GM23338 (cell line): Measurements from ENCODE around the gene UNK. TPM values are rescaled to one million over a fixed set of nuclear protein-coding genes. Genes with fewer than 3 reads are reported as not detected.
"Not testable (repeated sequence)": the region's sequence is repeated elsewhere in the genome, so short reads cannot be mapped to it uniquely, and the experiment has no call there.

Experiments
- ATAC-seq: fragments of 200-7000 bp; cut with Tn5 transposase; 3 replicates; pipeline ENCODE4 v1.9.1; 2020
- DNase-seq: peaks from one replicate; pipeline ENCODE4 v3.0.0-alpha.2; 2015; ENCODE audit warnings: low spot score
- H2AFZ ChIP-seq: fragments of 200-600 bp; sonication (generic); 2 replicates; pipeline ENCODE4 v1.8.0; 2016; ENCODE audit warnings: antibody characterized with exemption, mild to moderate bottlenecking, moderate library complexity
- H3F3A ChIP-seq: fragments of 200-600 bp; sonication (generic); replicated peaks from 2 replicates; pipeline ENCODE4 v1.8.0; 2017; ENCODE audit warnings: antibody characterized with exemption, mixed run types, low read depth
- H3K27ac ChIP-seq: fragments of 200-600 bp; sonication (generic); 2 replicates; pipeline ENCODE4 v1.6.1; 2016; ENCODE audit warnings: low read depth
- H3K27me3 ChIP-seq: fragments of 200-600 bp; sonication (generic); 2 replicates; pipeline ENCODE4 v1.8.0; 2016; ENCODE audit warnings: mild to moderate bottlenecking, mixed run types, moderate library complexity; ENCODE audit not compliant: insufficient read depth
- H3K36me3 ChIP-seq: fragments of 200-600 bp; sonication (generic); 2 replicates; pipeline ENCODE4 v1.8.0; 2016; ENCODE audit warnings: mild to moderate bottlenecking; ENCODE audit not compliant: insufficient read depth
- H3K4me1 ChIP-seq: fragments of 200-600 bp; sonication (generic); 2 replicates; pipeline ENCODE4 v1.8.0; 2016; ENCODE audit warnings: mild to moderate bottlenecking, moderate library complexity; ENCODE audit not compliant: insufficient read depth
- H3K4me2 ChIP-seq: fragments of 200-600 bp; sonication (generic); 2 replicates; pipeline ENCODE4 v1.7.1; 2017; ENCODE audit warnings: mixed run types
- H3K4me3 ChIP-seq: fragments of 200-600 bp; sonication (generic); 2 replicates; pipeline ENCODE4 v1.6.1; 2016; ENCODE audit warnings: mixed run types
- H3K79me2 ChIP-seq: fragments of 200-600 bp; sonication (generic); replicated peaks from 2 replicates; pipeline ENCODE4 v1.8.0; 2017; ENCODE audit warnings: mild to moderate bottlenecking; ENCODE audit not compliant: insufficient read depth
- H3K9me2 ChIP-seq: fragments of 200-600 bp; sonication (generic); 2 replicates; pipeline ENCODE4 v1.8.0; 2017; ENCODE audit not compliant: insufficient read depth
- H4K20me1 ChIP-seq: fragments of 200-600 bp; sonication (generic); replicated peaks from 2 replicates; pipeline ENCODE4 v1.8.0; 2017; ENCODE audit warnings: mild to moderate bottlenecking; ENCODE audit not compliant: insufficient read depth
- H3K27ac Mint-ChIP-seq: 2 replicates; pipeline ENCODE4 v1.8.0; 2020; ENCODE audit warnings: inconsistent platforms, mild to moderate bottlenecking, moderate library complexity, mixed read lengths
- H3K27me3 Mint-ChIP-seq: 3 replicates; pipeline ENCODE4 v1.8.0; 2022; ENCODE audit warnings: low read depth, mild to moderate bottlenecking, moderate library complexity, mixed read lengths, inconsistent platforms; ENCODE audit not compliant: insufficient read depth, poor library complexity
- H3K36me3 Mint-ChIP-seq: 3 replicates; pipeline ENCODE4 v1.8.0; 2021; ENCODE audit warnings: low read depth, mild to moderate bottlenecking, inconsistent platforms, moderate library complexity, mixed read lengths
- H3K4me1 Mint-ChIP-seq: 3 replicates; pipeline ENCODE4 v1.8.0; 2020; ENCODE audit warnings: mild to moderate bottlenecking, inconsistent platforms, mixed read lengths
- H3K4me3 Mint-ChIP-seq: 3 replicates; pipeline ENCODE4 v1.8.0; 2021; ENCODE audit warnings: moderate library complexity, mild to moderate bottlenecking, inconsistent platforms, mixed read lengths
- H3K9me3 Mint-ChIP-seq: 3 replicates; pipeline ENCODE4 v1.8.0; 2020; ENCODE audit warnings: moderate library complexity, mild to moderate bottlenecking, inconsistent platforms, mixed read lengths
- CREB1 ChIP-seq: fragments of 250-450 bp; sonication (Bioruptor Pico); IDR thresholded peaks from 2 replicates; pipeline ENCODE4 v1.5.0; 2020; ENCODE audit warnings: low read depth, mild to moderate bottlenecking, moderate library complexity
- CTCF ChIP-seq, 2 experiments: fragments of 200-600 bp in 1 of 2; sonication (generic) in 1 of 2; conservative IDR thresholded peaks; 2 replicates each; pipeline versions ENCODE4 v1.5.1 to v1.6.1; 2016 to 2017; ENCODE audit warnings: antibody characterized with exemption in 2 of 2, low read depth in 2 of 2, mild to moderate bottlenecking in 2 of 2, moderate library complexity in 1 of 2
- ETS1 ChIP-seq: IDR thresholded peaks from 2 replicates; pipeline ENCODE4 v1.6.1; 2016; ENCODE audit warnings: antibody characterized with exemption
- EZH2 ChIP-seq: fragments of 200-600 bp; sonication (generic); IDR thresholded peaks from one replicate; pipeline ENCODE4 v1.8.0; 2017; ENCODE audit warnings: antibody characterized with exemption, mild to moderate bottlenecking, low read depth; ENCODE audit not compliant: unreplicated experiment
- POLR2AphosphoS5 ChIP-seq: IDR thresholded peaks from 2 replicates; pipeline ENCODE4 v1.6.1; 2016; ENCODE audit warnings: antibody characterized with exemption, low read depth
- REST ChIP-seq: IDR thresholded peaks from one replicate; pipeline ENCODE4 v1.6.1; 2018; ENCODE audit warnings: antibody characterized with exemption; ENCODE audit not compliant: unreplicated experiment
- STAT1 ChIP-seq: IDR thresholded peaks from one replicate; pipeline ENCODE4 v1.6.1; 2016; ENCODE audit warnings: antibody characterized with exemption; ENCODE audit not compliant: unreplicated experiment
- ZNF114 ChIP-seq: fragments of 250-450 bp; sonication (Bioruptor Pico); IDR thresholded peaks from 2 replicates; pipeline ENCODE4 v1.5.0; 2020; ENCODE audit warnings: mild to moderate bottlenecking, moderate library complexity
- ZNF331 ChIP-seq: fragments of 250-450 bp; sonication (Bioruptor Pico); IDR thresholded peaks from 2 replicates; pipeline ENCODE4 v1.5.0; 2020; ENCODE audit warnings: low read depth, mild to moderate bottlenecking, moderate library complexity
- ZNF462 ChIP-seq: fragments of 250-450 bp; sonication (Bioruptor Pico); IDR thresholded peaks from 2 replicates; pipeline ENCODE4 v1.5.0; 2020; ENCODE audit warnings: mild to moderate bottlenecking, moderate library complexity
- polyA plus RNA-seq: library from polyadenylated mRNA; unstranded; fragments of >200 nt; fragmentation: Nextera tagmentation; extraction: Ambion mirVana; gene quantifications from 2 replicates; pipeline ENCODE4 v1.2.1, GENCODE V29; 2016
- total RNA-seq: library from RNA; depleted of rRNA; stranded (reverse); fragments of >200 nt; shearing (Covaris generic); gene quantifications from 2 replicates; pipeline ENCODE4 v1.2.3, GENCODE V29; 2014

The UNK gene
- total and polyA plus RNA-seq, 2 experiments from 2014 or later = 21.8 to 65.2 TPM

- H3K4me2 ChIP-seq, H3K4me1 ChIP-seq, H3K79me2 ChIP-seq, H3K4me1 Mint-ChIP-seq, H3K27ac ChIP-seq, DNase-seq, H2AFZ ChIP-seq, H3K27me3 ChIP-seq, ATAC-seq, H3K4me3 ChIP-seq, H3K27me3 Mint-ChIP-seq, H3K9me2 ChIP-seq, H3K36me3 ChIP-seq, H4K20me1 ChIP-seq, H3K4me3 Mint-ChIP-seq, H3K27ac Mint-ChIP-seq, H3K36me3 Mint-ChIP-seq, H3K9me3 Mint-ChIP-seq: not testable (repeated sequence)
- 0 out of 4 replicates have a peak, but pooled peaks of 1 of the 2 experiments have one; percentile 1 for TF ChIP-seq CTCF (conservative IDR thresholded peaks at IDR 0.05; ENCODE audit: low read depth in 2 of 2)
- H3F3A ChIP-seq = peaks cover 15% of the 10 kb centered on the region; the same call in 1 of the 2 replicates
Observed at GRCh38 chr17:75859358-75859757, 74.8 kb downstream of the UNK start.

GRCh38 chr17:75861927-75862317 lies 77.3 kb downstream of the UNK start:
- Mint-ChIP-seq H3K27ac (no peak overlapping the region), H3K4me1 (peaks cover 9% of the 10 kb centered on the region), H3K4me3 (no peak overlapping the region; the same call in 2 of the 3 replicates), H3K27me3 (peaks cover 16% of the 10 kb centered on the region), H3K9me3 (no peaks in the 10 kb centered on the region), H3K36me3 (no peaks in the 10 kb centered on the region; the same call in 2 of the 3 replicates)
- H3K36me3 ChIP-seq = no peaks in the 10 kb centered on the region
- no peak overlapping the region for H3K4me2 ChIP-seq
- H2AFZ ChIP-seq = no peak overlapping the region
- DNase-seq (no peak), ATAC-seq (no peak)
- H3K4me1 ChIP-seq = no peaks in the 10 kb centered on the region; the same call in 1 of the 2 replicates
- H3K79me2 ChIP-seq = no peaks in the 10 kb centered on the region
- no peaks in the 10 kb centered on the region for H3K27me3 ChIP-seq
- H3F3A ChIP-seq = 0 out of 2 replicates have a peak, but pooled peaks cover 12% of the 10 kb centered on the region
- H4K20me1 ChIP-seq = no peaks in the 10 kb centered on the region
- no peaks in the 10 kb centered on the region for H3K9me2 ChIP-seq
- H3K27ac ChIP-seq = no peak overlapping the region
- H3K4me3 ChIP-seq = no peak overlapping the region
- no peak for TF ChIP-seq POLR2AphosphoS5
- TF ChIP-seq CREB1 (CRISPR knock-in tag) = no peak
- no peak for TF ChIP-seq ETS1
- no peak for TF ChIP-seq REST
- no peak for TF ChIP-seq STAT1
- no peak for TF ChIP-seq ZNF331 (CRISPR knock-in tag)
- TF ChIP-seq ZNF114 = no peak
- no peak for TF ChIP-seq EZH2
- TF ChIP-seq ZNF462 (CRISPR knock-in tag) = no peak
